Parathyroid adenoma (tissue), 2 donors: ENCODE data around the gene RBM33.

Experiments used
- H2AFZ ChIP-seq: fragments of 300-600 bp; sonication (generic); one replicate; pipeline ENCODE4 v1.7.0; 2017; ENCODE audit warnings: antibody characterized with exemption, mild to moderate bottlenecking
- H3K27ac ChIP-seq: fragments of 300-600 bp; sonication (generic); one replicate; pipeline ENCODE4 v1.7.0; 2017
- H3K27me3 ChIP-seq: fragments of 300-600 bp; sonication (generic); one replicate; pipeline ENCODE4 v1.7.0; 2017; ENCODE audit warnings: low read length; ENCODE audit not compliant: control insufficient read depth, insufficient read depth
- H3K36me3 ChIP-seq: fragments of 300-600 bp; sonication (generic); one replicate; pipeline ENCODE4 v1.7.0; 2017; ENCODE audit warnings: low read length; ENCODE audit not compliant: control insufficient read depth, insufficient read depth
- H3K4me1 ChIP-seq: fragments of 300-600 bp; sonication (generic); one replicate; pipeline ENCODE4 v1.7.0; 2017; ENCODE audit warnings: control low read depth
- H3K4me2 ChIP-seq: fragments of 300-600 bp; sonication (generic); one replicate; pipeline ENCODE4 v1.7.0; 2017; ENCODE audit warnings: low read length
- H3K4me3 ChIP-seq: fragments of 300-600 bp; sonication (generic); one replicate; pipeline ENCODE4 v1.7.0; 2017; ENCODE audit warnings: low read depth, low read length
- H3K79me2 ChIP-seq: fragments of 300-600 bp; sonication (generic); one replicate; pipeline ENCODE4 v1.7.0; 2017; ENCODE audit warnings: control low read depth
- H3K9ac ChIP-seq: fragments of 300-600 bp; sonication (generic); one replicate; pipeline ENCODE4 v1.7.0; 2017; ENCODE audit warnings: mild to moderate bottlenecking
- H3K9me3 ChIP-seq: fragments of 300-600 bp; sonication (generic); one replicate; pipeline ENCODE4 v1.7.0; 2017; ENCODE audit warnings: low read length; ENCODE audit not compliant: control insufficient read depth
- TF ChIP-seq, protein P1 (sequence below): fragments of 300-600 bp; sonication (generic); IDR thresholded peaks from one replicate; pipeline ENCODE4 v1.7.0; 2017; ENCODE audit warnings: antibody characterized with exemption, mild to moderate bottlenecking
- donor health status: primary hyperparathyroidism.

The RBM33 gene

GRCh38 chr7:155732286-155732685 is 87.8 kb downstream of the RBM33 start:
- no peaks in the 10 kb centered on the region for H3K27me3 ChIP-seq
- no peak overlapping the region for H3K4me2 ChIP-seq
- H3K9ac ChIP-seq = no peak overlapping the region
- peaks cover 24% of the 10 kb centered on the region for H3K79me2 ChIP-seq
- peaks cover 4% of the 10 kb centered on the region for H3K4me1 ChIP-seq
- H3K4me3 ChIP-seq = no peak overlapping the region
- no peaks in the 10 kb centered on the region for H3K9me3 ChIP-seq
- no peaks in the 10 kb centered on the region for H3K36me3 ChIP-seq
- no peak overlapping the region for H2AFZ ChIP-seq
- TF ChIP-seq, protein P1, sequence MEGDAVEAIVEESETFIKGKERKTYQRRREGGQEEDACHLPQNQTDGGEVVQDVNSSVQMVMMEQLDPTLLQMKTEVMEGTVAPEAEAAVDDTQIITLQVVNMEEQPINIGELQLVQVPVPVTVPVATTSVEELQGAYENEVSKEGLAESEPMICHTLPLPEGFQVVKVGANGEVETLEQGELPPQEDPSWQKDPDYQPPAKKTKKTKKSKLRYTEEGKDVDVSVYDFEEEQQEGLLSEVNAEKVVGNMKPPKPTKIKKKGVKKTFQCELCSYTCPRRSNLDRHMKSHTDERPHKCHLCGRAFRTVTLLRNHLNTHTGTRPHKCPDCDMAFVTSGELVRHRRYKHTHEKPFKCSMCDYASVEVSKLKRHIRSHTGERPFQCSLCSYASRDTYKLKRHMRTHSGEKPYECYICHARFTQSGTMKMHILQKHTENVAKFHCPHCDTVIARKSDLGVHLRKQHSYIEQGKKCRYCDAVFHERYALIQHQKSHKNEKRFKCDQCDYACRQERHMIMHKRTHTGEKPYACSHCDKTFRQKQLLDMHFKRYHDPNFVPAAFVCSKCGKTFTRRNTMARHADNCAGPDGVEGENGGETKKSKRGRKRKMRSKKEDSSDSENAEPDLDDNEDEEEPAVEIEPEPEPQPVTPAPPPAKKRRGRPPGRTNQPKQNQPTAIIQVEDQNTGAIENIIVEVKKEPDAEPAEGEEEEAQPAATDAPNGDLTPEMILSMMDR = no peak
- H3K27ac ChIP-seq = no peak overlapping the region

- H3K4me1 ChIP-seq = peaks cover 4% of the 10 kb centered on the region
- no peaks in the 10 kb centered on the region for H3K9me3 ChIP-seq
- H2AFZ ChIP-seq = no peak overlapping the region
- H3K4me2 ChIP-seq = no peak overlapping the region
- no peaks in the 10 kb centered on the region for H3K27me3 ChIP-seq
- no peak overlapping the region for H3K9ac ChIP-seq
- H3K36me3 ChIP-seq = no peaks in the 10 kb centered on the region
- TF ChIP-seq, protein P1 = no peak
- peaks cover 12% of the 10 kb centered on the region for H3K79me2 ChIP-seq
- H3K27ac ChIP-seq = no peak overlapping the region
- H3K4me3 ChIP-seq = no peak overlapping the region
Observed at GRCh38 chr7:155733582-155734444, 89.4 kb downstream of the RBM33 start.

DNA sequence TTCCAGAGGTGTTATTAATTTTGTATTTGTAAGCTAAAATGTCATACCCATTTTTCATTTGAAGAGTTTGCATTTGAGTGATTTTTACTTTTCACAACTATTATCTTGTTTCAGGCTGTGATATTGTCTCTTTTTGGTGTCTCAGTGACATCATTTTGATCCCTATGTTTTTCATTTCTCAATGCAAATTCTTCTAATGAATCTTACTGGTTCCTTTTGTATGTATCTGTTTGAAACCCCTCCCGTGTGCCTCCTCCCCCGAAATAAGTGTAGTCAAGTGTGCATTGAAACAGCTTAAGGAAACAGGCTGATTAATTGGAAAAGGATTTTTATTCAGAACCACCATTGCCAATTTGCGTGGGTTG is 90.0 kb downstream of the RBM33 start:
- TF ChIP-seq, protein P1 = no peak
- Histone ChIP-seq H3K36me3 (no peaks in the 10 kb centered on the region), H2AFZ (no peak overlapping the region), H3K9me3 (no peaks in the 10 kb centered on the region), H3K9ac (no peak overlapping the region), H3K4me2 (no peak overlapping the region), H3K4me3 (no peak overlapping the region), H3K79me2 (peaks cover 10% of the 10 kb centered on the region), H3K27me3 (no peaks in the 10 kb centered on the region), H3K4me1 (peaks cover 4% of the 10 kb centered on the region), H3K27ac (no peak overlapping the region)

DNA sequence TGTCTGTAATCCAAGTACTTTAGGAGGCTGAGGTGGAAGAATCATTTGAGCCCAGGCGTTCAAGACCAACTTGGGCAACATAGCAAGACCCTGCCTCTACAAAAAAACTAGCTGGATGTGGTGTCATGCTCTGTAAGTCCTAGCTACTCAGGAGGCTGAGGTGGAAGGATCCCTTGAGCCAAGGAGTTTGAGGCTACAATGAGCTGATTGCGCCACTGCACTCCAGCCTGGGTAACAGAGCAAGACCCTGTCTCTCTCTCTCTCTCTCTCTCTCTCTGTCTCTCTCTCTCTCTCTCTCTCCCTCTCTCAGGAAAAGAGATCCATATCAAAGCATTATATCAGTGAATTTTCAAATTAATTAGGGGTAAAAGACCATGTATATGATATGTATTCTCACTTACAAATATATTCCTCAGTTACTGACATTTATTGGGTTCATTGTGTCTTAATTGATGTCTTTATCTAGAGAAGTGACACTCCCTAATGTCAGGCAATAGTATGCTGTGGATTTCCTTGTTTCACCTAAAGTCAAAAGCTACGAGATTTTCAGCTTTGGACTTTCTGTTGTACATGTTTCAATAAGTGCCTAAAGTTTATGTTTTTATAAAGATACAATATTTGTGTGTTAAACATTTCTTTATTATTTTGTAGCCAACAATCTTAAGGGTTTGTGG is 91.1 kb downstream of the RBM33 start:
- Histone ChIP-seq H3K27ac (no peak overlapping the region), H3K4me2 (no peak overlapping the region), H2AFZ (no peak overlapping the region), H3K79me2 (peaks cover 4% of the 10 kb centered on the region), H3K4me3 (no peak overlapping the region), H3K27me3 (no peaks in the 10 kb centered on the region), H3K36me3 (no peaks in the 10 kb centered on the region), H3K9me3 (no peaks in the 10 kb centered on the region), H3K4me1 (no peaks in the 10 kb centered on the region), H3K9ac (no peak overlapping the region)
- TF ChIP-seq, protein P1 = no peak
